ENCODE data around the gene ARHGAP25. TPM values are rescaled to one million over a fixed set of nuclear protein-coding genes. Genes with fewer than 3 reads are reported as not detected.

Gene ARHGAP25
- total RNA-seq (2014; rRNA removed; shearing (Covaris generic)) (1.9 and 2.5 TPM in 2 replicates), polyA plus RNA-seq (2016; fragmentation: Nextera tagmentation; extraction: Ambion mirVana) (1.9 and 2.0 TPM in 2 replicates)
- long read RNA-seq, partial matches to known transcripts = 0 of 1 reads
- long read RNA-seq, other reads (novel, unspliced or antisense) = 1 of 1 reads

GRCh38 chr2:68734688-68735525, at the start of gene ARHGAP25:
Gene ARHGAP25, plus strand, starts transcription at chr2:68734811. Its CDS starts 389 bp downstream, at chr2:68735200.
- no peak for TF ChIP-seq NANOG (IDR thresholded peaks at IDR 0.05; ENCODE audit: borderline replicate concordance)
- no peak for TF ChIP-seq STAT1 (IDR thresholded peaks at IDR 0.05; ENCODE audit: unreplicated experiment)
- TF ChIP-seq EZH2phosphoT487 (IDR thresholded peaks at IDR 0.05; ENCODE audit: unreplicated experiment) = no peak
- TF ChIP-seq REST (IDR thresholded peaks at IDR 0.05; ENCODE audit: unreplicated experiment) = no peak
- TF ChIP-seq JUNB (IDR thresholded peaks at IDR 0.05; ENCODE audit: unreplicated experiment) = no peak
- TF ChIP-seq, protein P1, sequence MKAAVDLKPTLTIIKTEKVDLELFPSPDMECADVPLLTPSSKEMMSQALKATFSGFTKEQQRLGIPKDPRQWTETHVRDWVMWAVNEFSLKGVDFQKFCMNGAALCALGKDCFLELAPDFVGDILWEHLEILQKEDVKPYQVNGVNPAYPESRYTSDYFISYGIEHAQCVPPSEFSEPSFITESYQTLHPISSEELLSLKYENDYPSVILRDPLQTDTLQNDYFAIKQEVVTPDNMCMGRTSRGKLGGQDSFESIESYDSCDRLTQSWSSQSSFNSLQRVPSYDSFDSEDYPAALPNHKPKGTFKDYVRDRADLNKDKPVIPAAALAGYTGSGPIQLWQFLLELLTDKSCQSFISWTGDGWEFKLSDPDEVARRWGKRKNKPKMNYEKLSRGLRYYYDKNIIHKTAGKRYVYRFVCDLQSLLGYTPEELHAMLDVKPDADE (IDR thresholded peaks at IDR 0.05) = no peak
- TF ChIP-seq EZH2 (IDR thresholded peaks at IDR 0.05; ENCODE audit: low read depth, unreplicated experiment) = no peak
- TF ChIP-seq, protein P2, sequence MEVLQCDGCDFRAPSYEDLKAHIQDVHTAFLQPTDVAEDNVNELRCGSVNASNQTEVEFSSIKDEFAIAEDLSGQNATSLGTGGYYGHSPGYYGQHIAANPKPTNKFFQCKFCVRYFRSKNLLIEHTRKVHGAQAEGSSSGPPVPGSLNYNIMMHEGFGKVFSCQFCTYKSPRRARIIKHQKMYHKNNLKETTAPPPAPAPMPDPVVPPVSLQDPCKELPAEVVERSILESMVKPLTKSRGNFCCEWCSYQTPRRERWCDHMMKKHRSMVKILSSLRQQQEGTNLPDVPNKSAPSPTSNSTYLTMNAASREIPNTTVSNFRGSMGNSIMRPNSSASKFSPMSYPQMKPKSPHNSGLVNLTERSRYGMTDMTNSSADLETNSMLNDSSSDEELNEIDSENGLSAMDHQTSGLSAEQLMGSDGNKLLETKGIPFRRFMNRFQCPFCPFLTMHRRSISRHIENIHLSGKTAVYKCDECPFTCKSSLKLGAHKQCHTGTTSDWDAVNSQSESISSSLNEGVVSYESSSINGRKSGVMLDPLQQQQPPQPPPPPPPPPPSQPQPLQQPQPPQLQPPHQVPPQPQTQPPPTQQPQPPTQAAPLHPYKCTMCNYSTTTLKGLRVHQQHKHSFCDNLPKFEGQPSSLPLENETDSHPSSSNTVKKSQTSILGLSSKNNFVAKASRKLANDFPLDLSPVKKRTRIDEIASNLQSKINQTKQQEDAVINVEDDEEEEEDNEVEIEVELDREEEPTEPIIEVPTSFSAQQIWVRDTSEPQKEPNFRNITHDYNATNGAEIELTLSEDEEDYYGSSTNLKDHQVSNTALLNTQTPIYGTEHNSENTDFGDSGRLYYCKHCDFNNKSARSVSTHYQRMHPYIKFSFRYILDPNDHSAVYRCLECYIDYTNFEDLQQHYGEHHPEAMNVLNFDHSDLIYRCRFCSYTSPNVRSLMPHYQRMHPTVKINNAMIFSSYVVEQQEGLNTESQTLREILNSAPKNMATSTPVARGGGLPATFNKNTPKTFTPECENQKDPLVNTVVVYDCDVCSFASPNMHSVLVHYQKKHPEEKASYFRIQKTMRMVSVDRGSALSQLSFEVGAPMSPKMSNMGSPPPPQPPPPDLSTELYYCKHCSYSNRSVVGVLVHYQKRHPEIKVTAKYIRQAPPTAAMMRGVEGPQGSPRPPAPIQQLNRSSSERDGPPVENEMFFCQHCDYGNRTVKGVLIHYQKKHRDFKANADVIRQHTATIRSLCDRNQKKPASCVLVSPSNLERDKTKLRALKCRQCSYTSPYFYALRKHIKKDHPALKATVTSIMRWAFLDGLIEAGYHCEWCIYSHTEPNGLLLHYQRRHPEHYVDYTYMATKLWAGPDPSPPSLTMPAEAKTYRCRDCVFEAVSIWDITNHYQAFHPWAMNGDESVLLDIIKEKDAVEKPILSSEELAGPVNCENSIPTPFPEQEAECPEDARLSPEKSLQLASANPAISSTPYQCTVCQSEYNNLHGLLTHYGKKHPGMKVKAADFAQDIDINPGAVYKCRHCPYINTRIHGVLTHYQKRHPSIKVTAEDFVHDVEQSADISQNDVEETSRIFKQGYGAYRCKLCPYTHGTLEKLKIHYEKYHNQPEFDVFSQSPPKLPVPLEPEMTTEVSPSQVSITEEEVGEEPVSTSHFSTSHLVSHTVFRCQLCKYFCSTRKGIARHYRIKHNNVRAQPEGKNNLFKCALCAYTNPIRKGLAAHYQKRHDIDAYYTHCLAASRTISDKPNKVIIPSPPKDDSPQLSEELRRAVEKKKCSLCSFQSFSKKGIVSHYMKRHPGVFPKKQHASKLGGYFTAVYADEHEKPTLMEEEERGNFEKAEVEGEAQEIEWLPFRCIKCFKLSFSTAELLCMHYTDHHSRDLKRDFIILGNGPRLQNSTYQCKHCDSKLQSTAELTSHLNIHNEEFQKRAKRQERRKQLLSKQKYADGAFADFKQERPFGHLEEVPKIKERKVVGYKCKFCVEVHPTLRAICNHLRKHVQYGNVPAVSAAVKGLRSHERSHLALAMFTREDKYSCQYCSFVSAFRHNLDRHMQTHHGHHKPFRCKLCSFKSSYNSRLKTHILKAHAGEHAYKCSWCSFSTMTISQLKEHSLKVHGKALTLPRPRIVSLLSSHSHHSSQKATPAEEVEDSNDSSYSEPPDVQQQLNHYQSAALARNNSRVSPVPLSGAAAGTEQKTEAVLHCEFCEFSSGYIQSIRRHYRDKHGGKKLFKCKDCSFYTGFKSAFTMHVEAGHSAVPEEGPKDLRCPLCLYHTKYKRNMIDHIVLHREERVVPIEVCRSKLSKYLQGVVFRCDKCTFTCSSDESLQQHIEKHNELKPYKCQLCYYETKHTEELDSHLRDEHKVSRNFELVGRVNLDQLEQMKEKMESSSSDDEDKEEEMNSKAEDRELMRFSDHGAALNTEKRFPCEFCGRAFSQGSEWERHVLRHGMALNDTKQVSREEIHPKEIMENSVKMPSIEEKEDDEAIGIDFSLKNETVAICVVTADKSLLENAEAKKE (CRISPR knock-in tag; IDR thresholded peaks at IDR 0.05) = no peak
- no peak for TF ChIP-seq CREB1 (CRISPR knock-in tag; IDR thresholded peaks at IDR 0.05; ENCODE audit: low read depth)
- no peak for TF ChIP-seq ZNF114 (CRISPR knock-in tag; IDR thresholded peaks at IDR 0.05)
- no peak for TF ChIP-seq ZNF331 (CRISPR knock-in tag; IDR thresholded peaks at IDR 0.05; ENCODE audit: low read depth)
- no peak for TF ChIP-seq POLR2AphosphoS5 (IDR thresholded peaks at IDR 0.05; ENCODE audit: low read depth)
- TF ChIP-seq, protein P3, sequence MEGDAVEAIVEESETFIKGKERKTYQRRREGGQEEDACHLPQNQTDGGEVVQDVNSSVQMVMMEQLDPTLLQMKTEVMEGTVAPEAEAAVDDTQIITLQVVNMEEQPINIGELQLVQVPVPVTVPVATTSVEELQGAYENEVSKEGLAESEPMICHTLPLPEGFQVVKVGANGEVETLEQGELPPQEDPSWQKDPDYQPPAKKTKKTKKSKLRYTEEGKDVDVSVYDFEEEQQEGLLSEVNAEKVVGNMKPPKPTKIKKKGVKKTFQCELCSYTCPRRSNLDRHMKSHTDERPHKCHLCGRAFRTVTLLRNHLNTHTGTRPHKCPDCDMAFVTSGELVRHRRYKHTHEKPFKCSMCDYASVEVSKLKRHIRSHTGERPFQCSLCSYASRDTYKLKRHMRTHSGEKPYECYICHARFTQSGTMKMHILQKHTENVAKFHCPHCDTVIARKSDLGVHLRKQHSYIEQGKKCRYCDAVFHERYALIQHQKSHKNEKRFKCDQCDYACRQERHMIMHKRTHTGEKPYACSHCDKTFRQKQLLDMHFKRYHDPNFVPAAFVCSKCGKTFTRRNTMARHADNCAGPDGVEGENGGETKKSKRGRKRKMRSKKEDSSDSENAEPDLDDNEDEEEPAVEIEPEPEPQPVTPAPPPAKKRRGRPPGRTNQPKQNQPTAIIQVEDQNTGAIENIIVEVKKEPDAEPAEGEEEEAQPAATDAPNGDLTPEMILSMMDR (conservative IDR thresholded peaks at IDR 0.05; ENCODE audit: low read depth in 2 of 2) = no peak
- H3K79me2 ChIP-seq (replicated peaks; ENCODE audit: insufficient read depth) = no peaks in the 10 kb centered on the region
- peaks cover 15% of the 10 kb centered on the region for H3K4me1 Mint-ChIP-seq
- H3F3A ChIP-seq (replicated peaks; ENCODE audit: low read depth) = no peaks in the 10 kb centered on the region
- no peak within 1 kb of the TSS for H3K4me2 ChIP-seq
- H3K9me2 ChIP-seq (ENCODE audit: insufficient read depth) = peaks cover 9% of the 10 kb centered on the region; the same call in 1 of the 2 replicates
- no peaks in the 10 kb centered on the region for H3K36me3 Mint-ChIP-seq (ENCODE audit: low read depth)
- no peak within 1 kb of the TSS for H2AFZ ChIP-seq
- H3K36me3 ChIP-seq (ENCODE audit: insufficient read depth) = no peaks in the 10 kb centered on the region
- no peak within 1 kb of the TSS for H3K27ac Mint-ChIP-seq
- H3K4me3 ChIP-seq = no peak within 1 kb of the TSS
- H3K27ac ChIP-seq (ENCODE audit: low read depth) = no peak within 1 kb of the TSS
- peaks cover 4% of the 10 kb centered on the region for H3K27me3 Mint-ChIP-seq (ENCODE audit: insufficient read depth, low read depth, poor library complexity)
- DNase-seq (ENCODE audit: low spot score) (no peak), ATAC-seq (no peak)
- no peaks in the 10 kb centered on the region for H3K27me3 ChIP-seq (ENCODE audit: insufficient read depth)
- no peaks in the 10 kb centered on the region for H4K20me1 ChIP-seq (replicated peaks; ENCODE audit: insufficient read depth)
- H3K4me3 Mint-ChIP-seq = no peak within 1 kb of the TSS
- H3K9me3 Mint-ChIP-seq = no peaks in the 10 kb centered on the region
- H3K4me1 ChIP-seq (ENCODE audit: insufficient read depth) = no peaks in the 10 kb centered on the region
